Ovary (tissue), 3 donors: ENCODE results near the gene TMEM151B.

Source experiments
- CTCF ChIP-seq, 3 donors: fragments of 450-650 bp in 2 of 3; fragments of 200-600 bp in 1 of 3; IDR thresholded peaks; one replicate each; pipeline versions ENCODE4 v1.5.1 to v1.8.0; 2016 to 2022; ENCODE audit warnings: antibody characterized with exemption in 3 of 3, mild to moderate bottlenecking in 1 of 3
- EP300 ChIP-seq: sonication (generic); formaldehyde crosslinking; IDR thresholded peaks from one replicate; pipeline ENCODE4 v1.6.1; 2017; ENCODE audit warnings: antibody characterized with exemption
- POLR2A ChIP-seq: fragments of 450-650 bp; IDR thresholded peaks from one replicate; pipeline ENCODE4 v1.6.1; 2017; ENCODE audit warnings: antibody characterized with exemption, mild to moderate bottlenecking, moderate library complexity
- donor health status: DM: no; HTN: no; CAD: no.

DNA sequence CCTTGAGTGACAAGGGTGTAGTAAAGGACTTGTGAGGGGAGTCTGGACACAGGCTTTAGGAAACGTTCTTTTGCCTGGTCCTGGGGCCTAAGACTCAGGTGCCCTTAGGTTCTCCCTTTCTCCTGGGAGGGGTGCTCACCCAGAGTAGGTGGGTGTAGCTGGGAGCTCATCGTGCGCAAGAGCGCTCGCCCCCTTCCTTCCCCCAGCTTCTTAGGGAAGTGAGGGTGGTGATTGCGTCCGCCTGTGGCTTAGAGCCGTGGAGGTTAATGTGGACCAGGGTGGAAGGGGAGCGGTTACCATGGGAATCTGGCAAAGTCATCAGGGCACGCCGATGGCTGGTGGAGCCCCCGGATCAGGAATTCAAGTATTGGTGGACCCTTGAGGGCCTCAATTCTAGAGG, 46.2 kb downstream of the TMEM151B start:
- TF ChIP-seq CTCF (IDR thresholded peaks at IDR 0.05) = no peak
- no peak for TF ChIP-seq EP300
- TF ChIP-seq POLR2A = no peak
